ENCODE data around the gene FAM53A.

FAM53A gene

DNA sequence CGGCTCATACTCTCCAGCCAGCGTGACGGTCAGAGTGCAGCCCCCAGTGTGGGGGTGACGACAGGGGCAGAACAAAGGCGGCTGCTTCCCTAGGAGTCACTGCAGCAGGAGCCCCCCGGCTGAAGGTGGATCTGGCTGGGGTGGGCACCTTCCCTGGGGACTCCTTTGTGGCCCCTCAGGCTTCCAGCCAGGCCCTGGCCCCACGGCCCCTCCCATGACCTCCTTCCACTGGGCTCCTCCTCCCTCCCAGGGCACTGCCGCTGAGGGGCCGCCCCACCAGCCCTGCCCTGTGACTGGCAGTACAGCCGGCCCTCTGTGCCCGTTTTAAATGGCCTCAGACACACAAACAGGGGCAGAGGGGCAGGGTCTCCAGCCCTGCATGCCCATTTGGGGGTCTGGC lies 61.9 kb downstream of the FAM53A start:
- no peak for DNase-seq (ENCODE audit: low spot score)
- ChIA-PET CTCF (no interaction called here), POLR2A (ENCODE audit: low non-redundant PET) (no interaction called here)
- H3K27ac ChIP-seq: no peak overlapping the region
- TF ChIP-seq, protein P1, sequence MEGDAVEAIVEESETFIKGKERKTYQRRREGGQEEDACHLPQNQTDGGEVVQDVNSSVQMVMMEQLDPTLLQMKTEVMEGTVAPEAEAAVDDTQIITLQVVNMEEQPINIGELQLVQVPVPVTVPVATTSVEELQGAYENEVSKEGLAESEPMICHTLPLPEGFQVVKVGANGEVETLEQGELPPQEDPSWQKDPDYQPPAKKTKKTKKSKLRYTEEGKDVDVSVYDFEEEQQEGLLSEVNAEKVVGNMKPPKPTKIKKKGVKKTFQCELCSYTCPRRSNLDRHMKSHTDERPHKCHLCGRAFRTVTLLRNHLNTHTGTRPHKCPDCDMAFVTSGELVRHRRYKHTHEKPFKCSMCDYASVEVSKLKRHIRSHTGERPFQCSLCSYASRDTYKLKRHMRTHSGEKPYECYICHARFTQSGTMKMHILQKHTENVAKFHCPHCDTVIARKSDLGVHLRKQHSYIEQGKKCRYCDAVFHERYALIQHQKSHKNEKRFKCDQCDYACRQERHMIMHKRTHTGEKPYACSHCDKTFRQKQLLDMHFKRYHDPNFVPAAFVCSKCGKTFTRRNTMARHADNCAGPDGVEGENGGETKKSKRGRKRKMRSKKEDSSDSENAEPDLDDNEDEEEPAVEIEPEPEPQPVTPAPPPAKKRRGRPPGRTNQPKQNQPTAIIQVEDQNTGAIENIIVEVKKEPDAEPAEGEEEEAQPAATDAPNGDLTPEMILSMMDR (conservative IDR thresholded peaks at IDR 0.05; ENCODE audit: low read depth): no peak

DNA sequence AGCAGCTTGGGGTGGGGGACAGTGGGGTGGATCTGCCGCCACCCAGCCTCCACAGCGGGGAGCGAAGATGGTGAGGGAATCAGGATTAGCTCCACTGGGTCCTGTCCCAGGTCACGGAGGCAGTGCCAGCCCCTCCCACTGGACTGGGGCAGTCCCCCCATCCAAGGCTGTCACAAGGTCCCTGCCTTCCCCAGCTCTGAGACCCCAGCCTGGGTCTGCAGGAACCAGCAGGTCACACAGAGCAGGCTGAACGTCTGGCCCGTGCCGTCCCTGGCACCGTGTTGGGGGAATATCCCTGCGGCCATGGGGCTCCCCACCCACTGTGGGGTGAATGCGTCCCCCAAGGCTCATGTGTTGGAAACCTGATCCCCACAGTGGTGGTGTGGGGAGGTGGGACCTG lies 62.6 kb downstream of the FAM53A start:
- CTCF ChIA-PET: interaction anchor here (1.0 kb wide), 1 partner anchor 72 kb away, joined by 3 read pairs; no protein-coding TSS in a partner anchor
- POLR2A ChIA-PET (ENCODE audit: low non-redundant PET): no interaction called here
- TF ChIP-seq, protein P1 (conservative IDR thresholded peaks at IDR 0.05; ENCODE audit: low read depth): no peak
- DNase-seq (ENCODE audit: low spot score): no peak
- H3K27ac ChIP-seq: no peak overlapping the region

DNA sequence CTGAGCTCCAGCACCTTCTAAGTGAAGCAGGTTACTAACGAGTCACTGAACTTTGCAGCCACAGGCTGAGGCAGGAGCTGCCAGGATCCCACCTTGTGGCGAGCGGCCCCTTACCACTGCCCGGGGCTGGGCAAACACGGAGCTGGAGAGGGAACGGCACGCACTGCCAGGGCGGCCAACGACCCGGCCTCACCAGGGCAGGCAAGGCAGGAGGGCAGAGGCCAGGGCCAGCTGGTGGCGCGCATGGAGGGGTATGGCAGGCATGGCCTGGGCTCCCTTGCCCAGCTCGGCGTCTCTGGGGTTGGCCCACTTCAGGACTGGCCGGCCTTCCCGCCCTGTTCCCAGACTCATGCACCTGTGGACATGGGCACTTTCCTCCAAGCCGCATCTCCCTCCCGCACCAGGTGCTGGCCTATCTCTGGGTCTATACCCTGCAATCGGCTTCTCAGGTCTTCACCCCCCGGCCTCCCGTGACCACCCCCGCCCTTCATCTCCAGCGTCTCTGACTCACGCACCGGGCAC lies 64.9 kb downstream of the FAM53A start:
- H3K27ac ChIP-seq: no peak overlapping the region
- ChIA-PET POLR2A (ENCODE audit: low non-redundant PET) (no interaction called here), CTCF (interaction anchor here (1.0 kb wide), 1 partner anchor 13 kb away, joined by 3 read pairs; no protein-coding TSS in a partner anchor)
- DNase-seq (ENCODE audit: low spot score): no peak
- TF ChIP-seq, protein P1 (conservative IDR thresholded peaks at IDR 0.05; ENCODE audit: low read depth): no peak

DNA sequence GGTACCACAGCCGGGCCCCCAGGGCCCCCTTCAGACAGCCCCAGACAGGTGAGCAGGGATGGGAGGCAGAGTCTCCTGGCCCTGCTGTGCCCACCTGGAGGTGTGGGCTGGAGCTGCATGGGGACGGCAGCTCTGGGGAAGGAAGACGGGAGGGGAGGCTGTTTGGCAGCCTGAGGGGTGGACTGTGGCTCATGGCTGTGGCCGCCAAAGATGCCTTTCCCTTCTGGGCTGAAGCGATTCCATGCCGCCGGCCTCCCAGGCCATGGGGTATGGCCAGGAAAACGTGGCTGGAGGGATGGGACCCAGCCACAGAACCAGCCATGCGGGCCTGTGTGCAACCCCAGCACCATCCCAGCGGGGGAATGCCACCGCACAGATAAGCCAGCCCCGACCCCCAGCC lies 65.7 kb downstream of the FAM53A start:
- DNase-seq (ENCODE audit: low spot score): no peak
- H3K27ac ChIP-seq: no peak overlapping the region
- TF ChIP-seq, protein P1 (conservative IDR thresholded peaks at IDR 0.05; ENCODE audit: low read depth): no peak
- CTCF ChIA-PET: interaction anchor here (0.6 kb wide), 1 partner anchor 1015 kb away, joined by 6 read pairs; no protein-coding TSS in a partner anchor
- POLR2A ChIA-PET (ENCODE audit: low non-redundant PET): no interaction called here

DNA sequence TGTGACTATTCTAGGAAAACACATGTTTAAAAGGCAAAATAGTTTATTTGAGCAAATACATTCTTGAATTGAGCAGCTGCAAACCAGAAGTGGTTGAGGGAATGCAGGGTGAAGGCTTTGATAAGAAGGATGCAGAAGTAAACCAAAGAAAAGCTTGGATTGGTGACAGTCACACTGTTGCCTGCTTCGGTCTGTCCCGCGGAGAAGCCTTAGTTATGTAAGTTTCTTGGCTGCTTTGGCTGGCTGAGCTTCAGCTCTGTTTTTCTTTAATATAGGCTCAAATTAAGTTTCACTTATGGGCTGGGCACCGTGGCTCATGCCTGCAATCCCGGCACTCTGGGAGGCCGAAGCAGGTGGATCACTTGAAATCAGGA lies 67.6 kb downstream of the FAM53A start:
- no peak for DNase-seq (ENCODE audit: low spot score)
- CTCF ChIA-PET: no interaction called here
- POLR2A ChIA-PET (ENCODE audit: low non-redundant PET): no interaction called here
- TF ChIP-seq, protein P1 (conservative IDR thresholded peaks at IDR 0.05; ENCODE audit: low read depth): no peak
- H3K27ac ChIP-seq: no peak overlapping the region

DNA sequence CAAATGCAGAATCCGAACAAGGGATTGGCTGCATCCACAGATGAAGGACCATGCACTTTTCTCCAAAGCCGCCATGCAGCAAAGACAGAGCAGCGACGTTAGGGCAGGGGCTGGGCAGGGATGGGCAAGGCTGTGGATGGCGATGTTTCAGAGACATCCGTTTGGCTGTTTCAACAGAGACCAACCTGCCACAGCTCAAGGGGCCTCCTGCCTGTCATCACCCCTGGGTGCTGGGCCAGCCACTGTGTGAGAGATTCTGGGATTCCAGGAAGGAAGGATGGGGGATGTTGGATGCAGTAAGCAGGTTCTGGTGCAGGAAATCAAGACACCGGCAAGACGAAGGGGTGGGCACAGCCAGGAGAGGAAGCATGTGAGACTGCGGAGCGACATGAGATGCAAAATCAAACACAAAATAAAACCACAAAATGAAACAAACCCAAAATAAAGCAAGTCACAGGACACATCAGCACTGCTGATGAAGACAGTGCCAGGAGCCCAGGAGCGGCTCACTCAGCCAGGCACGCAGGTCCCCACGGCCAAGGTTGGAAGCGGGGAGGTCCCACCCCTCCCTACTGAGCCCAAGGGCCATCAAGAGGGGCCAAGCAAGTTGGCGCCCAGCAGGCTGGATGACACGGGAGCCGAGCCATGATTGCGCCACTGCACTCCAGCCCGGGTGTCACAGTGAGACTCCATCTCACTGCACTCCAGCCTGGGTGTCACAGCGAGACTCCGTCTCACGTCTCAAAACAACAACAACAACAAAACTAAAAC lies 68.1 kb downstream of the FAM53A start:
- TF ChIP-seq, protein P1 (conservative IDR thresholded peaks at IDR 0.05; ENCODE audit: low read depth): no peak
- DNase-seq (ENCODE audit: low spot score): no peak
- CTCF ChIA-PET: no interaction called here
- no peak overlapping the region for H3K27ac ChIP-seq
- POLR2A ChIA-PET (ENCODE audit: low non-redundant PET): no interaction called here
